Measurements from ENCODE around the gene FRMD8. TPM values are rescaled to one million over a fixed set of nuclear protein-coding genes. Genes with fewer than 3 reads are reported as not detected.

Gene FRMD8
- total and polyA plus RNA-seq, 2 experiments from 2014 or later, result 25.4 to 106 TPM

DNA sequence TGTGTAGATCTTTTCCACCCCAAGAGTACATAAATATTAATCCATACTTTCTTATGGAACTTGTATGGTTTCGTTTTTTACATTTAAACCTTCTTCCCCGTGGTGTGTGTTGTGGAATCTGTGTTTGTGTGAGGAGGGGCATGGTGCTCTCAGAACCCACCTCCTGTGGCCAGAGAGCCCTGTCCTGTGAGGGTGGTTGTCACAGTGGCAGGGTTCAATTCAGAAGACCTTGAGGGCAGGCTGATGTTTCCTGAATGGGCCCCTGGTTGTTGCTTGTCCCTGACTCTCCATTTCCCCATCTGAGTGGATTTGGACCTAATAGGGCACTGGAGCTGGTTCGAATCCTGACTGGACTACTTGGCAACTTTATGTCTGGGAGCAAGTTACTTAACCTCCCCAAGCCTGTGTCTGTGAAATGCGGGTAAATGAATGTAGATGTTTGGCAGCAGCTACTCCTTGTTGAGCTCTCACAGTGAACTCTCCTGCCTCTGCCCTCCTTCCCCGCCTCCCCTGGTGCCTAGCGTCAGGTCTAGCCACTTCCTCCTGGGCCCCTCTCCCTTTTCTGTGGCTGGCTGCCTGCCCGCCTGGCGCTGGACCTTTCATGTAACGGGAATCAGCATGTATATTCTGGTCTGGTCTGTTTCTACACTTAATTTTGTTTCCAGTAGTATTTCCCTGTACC is 43.4 kb downstream of the FRMD8 start:
- no peaks in the 10 kb centered on the region for H3K27me3 ChIP-seq (replicated peaks; ENCODE audit: insufficient read depth)
- H3F3A ChIP-seq (ENCODE audit: insufficient read depth), result peaks cover 100% of the 10 kb centered on the region
- peaks cover 100% of the 10 kb centered on the region for H3K79me2 ChIP-seq (ENCODE audit: insufficient read depth)
- H3K36me3 ChIP-seq (ENCODE audit: low read depth), result peaks cover 48% of the 10 kb centered on the region
- no peaks in the 10 kb centered on the region for H3K9me3 ChIP-seq (ENCODE audit: low read depth)
- H3K4me2 ChIP-seq (ENCODE audit: unreplicated experiment), result peak overlapping the region; percentile 96
- H3K9me2 ChIP-seq (ENCODE audit: insufficient read depth), result no peaks in the 10 kb centered on the region
- DNase-seq, result peak; percentile 83
- H3K4me1 ChIP-seq (ENCODE audit: insufficient read depth), result peaks cover 32% of the 10 kb centered on the region
- peak overlapping the region; percentile 93 for H3K4me3 ChIP-seq
- TF ChIP-seq EZH2phosphoT487 (IDR thresholded peaks at IDR 0.05; ENCODE audit: insufficient read depth, low read depth) (no peak), EZH2 (IDR thresholded peaks at IDR 0.05; ENCODE audit: insufficient read depth, poor library complexity, severe bottlenecking) (no peak)
- in situ Hi-C loops (cut with MboI), result no loop called here
- peaks cover 69% of the 10 kb centered on the region for H4K20me1 ChIP-seq (ENCODE audit: insufficient read depth)
- 11 to 12% methylated on average over 9 of the region's 9 CpGs for WGBS, 2 experiments (ENCODE audit: low coverage in 1 of 2, low lambda C conversion rate in 2 of 2, missing lambda C conversion rate in 2 of 2)
- H3K27ac ChIP-seq, result peak overlapping the region; percentile 100
- H2AFZ ChIP-seq, result no peak overlapping the region
- peak overlapping the region; percentile 100 for H3K9ac ChIP-seq

DNA sequence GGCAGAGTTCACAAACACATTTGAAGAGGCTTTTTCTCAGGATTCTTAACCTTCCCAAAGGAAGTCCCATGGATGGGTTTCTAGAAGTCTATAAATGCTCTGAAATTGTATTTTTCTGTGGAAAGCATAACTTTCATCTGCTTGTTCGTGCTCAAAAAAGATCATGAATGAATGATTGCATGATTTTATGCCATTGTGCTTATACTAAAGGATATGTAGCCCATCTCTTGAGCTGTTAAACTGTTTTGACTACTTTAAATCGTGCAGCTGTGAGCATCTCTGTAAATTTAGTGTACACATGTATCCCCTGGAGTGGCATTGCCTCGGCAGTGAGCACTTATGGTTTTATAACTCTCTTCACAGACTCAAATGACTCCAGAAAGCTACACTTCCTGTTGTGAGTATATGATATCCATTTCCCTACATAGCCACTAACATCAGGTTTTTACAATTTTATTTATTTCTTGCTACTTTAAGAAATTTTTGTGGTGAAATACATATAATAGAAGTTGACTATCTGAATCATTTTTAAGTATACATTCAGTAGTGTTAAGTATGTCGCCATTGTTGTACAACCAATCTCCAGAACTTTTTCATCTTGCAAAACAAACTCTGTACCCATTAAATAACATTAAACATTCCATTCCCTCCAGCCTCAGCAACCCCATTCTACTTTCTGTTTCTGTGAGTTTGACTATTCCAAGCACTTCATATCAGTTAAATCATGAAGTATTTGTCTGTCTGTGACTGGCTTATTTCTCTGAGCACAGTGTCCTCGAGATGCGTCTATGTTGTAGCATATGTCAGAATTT is 44.2 kb downstream of the FRMD8 start:
- in situ Hi-C loops (cut with MboI), result no loop called here
- WGBS, 2 experiments (ENCODE audit: low coverage in 1 of 2, low lambda C conversion rate in 2 of 2, missing lambda C conversion rate in 2 of 2), result 19 to 22% methylated on average over 6 of the region's 6 CpGs
- peaks cover 69% of the 10 kb centered on the region for H4K20me1 ChIP-seq (ENCODE audit: insufficient read depth)
- TF ChIP-seq EZH2 (IDR thresholded peaks at IDR 0.05; ENCODE audit: insufficient read depth, poor library complexity, severe bottlenecking), result no peak
- no peak for TF ChIP-seq EZH2phosphoT487 (IDR thresholded peaks at IDR 0.05; ENCODE audit: insufficient read depth, low read depth)
- DNase-seq, result peak; percentile 62
- peak overlapping the region; percentile 96 for H3K4me2 ChIP-seq (ENCODE audit: unreplicated experiment)
- H3K4me1 ChIP-seq (ENCODE audit: insufficient read depth), result peaks cover 38% of the 10 kb centered on the region
- H3K36me3 ChIP-seq (ENCODE audit: low read depth), result peaks cover 48% of the 10 kb centered on the region
- H3K9me3 ChIP-seq (ENCODE audit: low read depth), result no peaks in the 10 kb centered on the region
- peak overlapping the region; percentile 93 for H3K4me3 ChIP-seq
- peaks cover 100% of the 10 kb centered on the region for H3K79me2 ChIP-seq (ENCODE audit: insufficient read depth)
- H3K27ac ChIP-seq, result peak overlapping the region; percentile 100
- no peaks in the 10 kb centered on the region for H3K27me3 ChIP-seq (replicated peaks; ENCODE audit: insufficient read depth)
- H2AFZ ChIP-seq, result no peak overlapping the region
- peak overlapping the region; percentile 100 for H3K9ac ChIP-seq
- H3F3A ChIP-seq (ENCODE audit: insufficient read depth), result peaks cover 100% of the 10 kb centered on the region
- H3K9me2 ChIP-seq (ENCODE audit: insufficient read depth), result no peaks in the 10 kb centered on the region

DNA sequence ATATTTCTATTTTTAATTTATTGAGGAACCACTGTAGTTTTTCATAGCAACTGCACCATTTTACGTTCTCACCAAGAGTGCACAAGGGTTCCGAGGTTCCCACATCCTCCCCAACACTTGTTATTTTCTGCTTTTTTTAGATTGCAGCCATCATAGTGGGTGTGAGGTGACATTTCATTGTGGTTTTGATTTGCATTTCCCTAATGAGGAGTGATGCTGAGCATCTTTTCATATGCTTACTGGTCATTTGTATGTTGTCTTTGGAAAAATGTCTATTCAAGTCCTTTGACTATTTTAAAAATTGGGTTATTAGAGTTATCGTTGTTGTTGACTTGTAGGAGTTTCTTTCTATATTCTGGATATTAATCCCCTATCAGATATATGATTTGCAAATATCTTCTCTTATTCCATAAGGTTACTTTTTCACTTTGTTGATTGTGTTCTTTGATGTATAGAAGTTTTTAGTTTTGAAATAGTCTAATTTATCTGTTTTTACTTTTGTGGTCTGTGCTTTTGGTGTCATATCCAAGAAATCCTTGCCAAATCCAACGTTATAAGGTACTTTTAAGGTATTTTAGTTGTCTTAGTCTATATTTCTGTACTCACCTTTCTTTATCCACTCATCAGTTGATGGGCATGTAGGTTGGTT is 45.1 kb downstream of the FRMD8 start:
- Histone ChIP-seq H3K36me3 (ENCODE audit: low read depth) (peaks cover 46% of the 10 kb centered on the region), H3K9me2 (ENCODE audit: insufficient read depth) (no peaks in the 10 kb centered on the region), H3K79me2 (ENCODE audit: insufficient read depth) (peaks cover 100% of the 10 kb centered on the region), H3K9ac (peak overlapping the region; percentile 100), H2AFZ (no peak overlapping the region), H3K9me3 (ENCODE audit: low read depth) (no peaks in the 10 kb centered on the region), H3K27ac (peak overlapping the region; percentile 100), H3F3A (ENCODE audit: insufficient read depth) (peaks cover 100% of the 10 kb centered on the region), H3K4me1 (ENCODE audit: insufficient read depth) (peaks cover 47% of the 10 kb centered on the region), H3K27me3 (replicated peaks; ENCODE audit: insufficient read depth) (no peaks in the 10 kb centered on the region), H4K20me1 (ENCODE audit: insufficient read depth) (peaks cover 69% of the 10 kb centered on the region), H3K4me2 (ENCODE audit: unreplicated experiment) (peak overlapping the region; percentile 96), H3K4me3 (peak overlapping the region; percentile 93)
- TF ChIP-seq EZH2phosphoT487 (IDR thresholded peaks at IDR 0.05; ENCODE audit: insufficient read depth, low read depth), result no peak
- TF ChIP-seq EZH2 (IDR thresholded peaks at IDR 0.05; ENCODE audit: insufficient read depth, poor library complexity, severe bottlenecking), result no peak
- DNase-seq, result peak; percentile 51
- 7 to 8% methylated on average over 4 of the region's 4 CpGs for WGBS, 2 experiments (ENCODE audit: low coverage in 1 of 2, low lambda C conversion rate in 2 of 2, missing lambda C conversion rate in 2 of 2)
- in situ Hi-C loops (cut with MboI), result no loop called here

DNA sequence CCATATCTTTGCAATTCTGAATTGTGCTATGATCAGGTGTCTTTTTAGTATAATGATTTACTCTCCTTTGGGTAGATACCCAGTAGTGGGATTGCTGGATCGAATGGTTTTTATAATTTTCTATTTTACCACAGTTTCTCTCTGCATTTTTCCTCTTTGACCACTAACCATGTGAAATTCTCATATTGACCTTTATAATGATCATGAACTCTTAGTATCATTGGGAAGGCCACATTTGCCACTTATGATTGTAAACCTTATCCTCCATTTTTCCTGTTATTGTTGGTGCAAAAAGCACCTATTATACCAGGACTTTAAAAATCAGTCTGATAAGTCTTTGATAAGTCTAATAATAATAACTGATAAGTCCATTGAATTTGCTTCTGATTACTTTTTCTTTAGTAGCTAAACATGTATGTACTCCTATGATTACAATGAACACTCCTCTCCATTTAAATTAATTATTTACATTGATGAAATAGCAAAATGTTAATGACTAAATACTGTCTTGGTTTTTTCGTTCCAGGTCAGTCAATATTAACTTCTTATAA is 45.7 kb downstream of the FRMD8 start:
- peak overlapping the region; percentile 96 for H3K4me2 ChIP-seq (ENCODE audit: unreplicated experiment)
- 64 to 72% methylated on average over 2 of the region's 2 CpGs for WGBS, 2 experiments (ENCODE audit: low coverage in 1 of 2, low lambda C conversion rate in 2 of 2, missing lambda C conversion rate in 2 of 2)
- H4K20me1 ChIP-seq (ENCODE audit: insufficient read depth), result peaks cover 63% of the 10 kb centered on the region
- H3K4me3 ChIP-seq, result peak overlapping the region; percentile 93
- H3K9me3 ChIP-seq (ENCODE audit: low read depth), result no peaks in the 10 kb centered on the region
- peak overlapping the region; percentile 100 for H3K27ac ChIP-seq
- H2AFZ ChIP-seq, result no peak overlapping the region
- H3K79me2 ChIP-seq (ENCODE audit: insufficient read depth), result peaks cover 99% of the 10 kb centered on the region
- peaks cover 99% of the 10 kb centered on the region for H3F3A ChIP-seq (ENCODE audit: insufficient read depth)
- peak; percentile 24 for DNase-seq
- peak overlapping the region; percentile 100 for H3K9ac ChIP-seq
- peaks cover 48% of the 10 kb centered on the region for H3K4me1 ChIP-seq (ENCODE audit: insufficient read depth)
- TF ChIP-seq EZH2 (IDR thresholded peaks at IDR 0.05; ENCODE audit: insufficient read depth, poor library complexity, severe bottlenecking) (no peak), EZH2phosphoT487 (IDR thresholded peaks at IDR 0.05; ENCODE audit: insufficient read depth, low read depth) (no peak)
- H3K36me3 ChIP-seq (ENCODE audit: low read depth), result peaks cover 44% of the 10 kb centered on the region
- no peaks in the 10 kb centered on the region for H3K9me2 ChIP-seq (ENCODE audit: insufficient read depth)
- in situ Hi-C loops (cut with MboI), result no loop called here
- no peaks in the 10 kb centered on the region for H3K27me3 ChIP-seq (replicated peaks; ENCODE audit: insufficient read depth)
